Measurements from ENCODE around the gene JAZF1. TPM values are rescaled to one million over a fixed set of nuclear protein-coding genes. Genes with fewer than 3 reads are reported as not detected.

The JAZF1 gene
- total RNA-seq, 4 donors from 2014 or later: 29.3 to 33.8 (median 30.1) TPM

GRCh38 chr7:28224675-28225074 is 44.1 kb upstream of the JAZF1 start:
- Histone ChIP-seq H3K36me3 (no peaks in the 10 kb centered on the region), H3K27ac (replicated peaks in 1 of 4) (no peak overlapping the region), H3K27me3 (no peaks in the 10 kb centered on the region), H3K4me3 (no peak overlapping the region), H3K9me3 (no peaks in the 10 kb centered on the region), H3K4me1 (no peaks in the 10 kb centered on the region)
- intact Hi-C loops (cut with DNase I): no loop called here
- WGBS: 100% methylated on average over 1 of the region's 1 CpG
- no peak for TF ChIP-seq POLR2A (IDR thresholded peaks at IDR 0.05; ENCODE audit: low read depth)
- TF ChIP-seq CTCF (IDR thresholded peaks at IDR 0.05): no peak
- no peak for TF ChIP-seq POLR2AphosphoS5 (IDR thresholded peaks at IDR 0.05)
- TF ChIP-seq EP300 (IDR thresholded peaks at IDR 0.05): no peak
- no peak for DNase-seq (ENCODE audit: extremely low spot score)

- Histone ChIP-seq H3K9me3 (no peaks in the 10 kb centered on the region), H3K4me3 (no peak overlapping the region), H3K27me3 (no peaks in the 10 kb centered on the region), H3K27ac (replicated peaks in 1 of 4) (no peak overlapping the region), H3K4me1 (no peaks in the 10 kb centered on the region), H3K36me3 (no peaks in the 10 kb centered on the region)
- WGBS: 76% methylated on average over 1 of the region's 1 CpG
- DNase-seq (ENCODE audit: extremely low spot score): no peak
- intact Hi-C loops (cut with DNase I): no loop called here
- TF ChIP-seq POLR2AphosphoS5 (IDR thresholded peaks at IDR 0.05) (no peak), CTCF (IDR thresholded peaks at IDR 0.05) (no peak)
Measured at GRCh38 chr7:28224172-28224571, 43.6 kb upstream of the JAZF1 start.

GRCh38 chr7:28222636-28223035 is 42.0 kb upstream of the JAZF1 start:
- H3K27ac ChIP-seq (replicated peaks in 1 of 4): no peak overlapping the region
- no peaks in the 10 kb centered on the region for H3K27me3 ChIP-seq
- H3K9me3 ChIP-seq: no peaks in the 10 kb centered on the region
- no peak for DNase-seq (ENCODE audit: extremely low spot score)
- no peak overlapping the region for H3K4me3 ChIP-seq
- 74% methylated on average over 3 of the region's 3 CpGs for WGBS
- intact Hi-C loops (cut with DNase I): no loop called here
- H3K4me1 ChIP-seq: no peaks in the 10 kb centered on the region
- TF ChIP-seq CTCF (IDR thresholded peaks at IDR 0.05): no peak
- TF ChIP-seq POLR2A (IDR thresholded peaks at IDR 0.05; ENCODE audit: low read depth): no peak
- TF ChIP-seq POLR2AphosphoS5 (IDR thresholded peaks at IDR 0.05): no peak
- TF ChIP-seq EP300 (IDR thresholded peaks at IDR 0.05): no peak
- no peaks in the 10 kb centered on the region for H3K36me3 ChIP-seq

- H3K27ac ChIP-seq (replicated peaks in 1 of 4): no peak overlapping the region
- H3K4me1 ChIP-seq: no peaks in the 10 kb centered on the region
- no peak overlapping the region for H3K4me3 ChIP-seq
- H3K27me3 ChIP-seq: no peaks in the 10 kb centered on the region
- TF ChIP-seq POLR2A (IDR thresholded peaks at IDR 0.05; ENCODE audit: low read depth) (no peak), POLR2AphosphoS5 (IDR thresholded peaks at IDR 0.05) (no peak), CTCF (IDR thresholded peaks at IDR 0.05) (no peak), EP300 (IDR thresholded peaks at IDR 0.05) (no peak)
- no peaks in the 10 kb centered on the region for H3K9me3 ChIP-seq
- no peak for DNase-seq (ENCODE audit: extremely low spot score)
- no peaks in the 10 kb centered on the region for H3K36me3 ChIP-seq
- intact Hi-C loops (cut with DNase I): no loop called here
Measured at GRCh38 chr7:28219793-28220192, 39.2 kb upstream of the JAZF1 start.

- 71% methylated on average over 3 of the region's 3 CpGs for WGBS
- intact Hi-C loops (cut with DNase I): no loop called here
- TF ChIP-seq POLR2A (IDR thresholded peaks at IDR 0.05; ENCODE audit: low read depth) (no peak), POLR2AphosphoS5 (IDR thresholded peaks at IDR 0.05) (no peak), EP300 (IDR thresholded peaks at IDR 0.05) (no peak), CTCF (IDR thresholded peaks at IDR 0.05) (no peak)
- Histone ChIP-seq H3K9me3 (no peaks in the 10 kb centered on the region), H3K27me3 (no peaks in the 10 kb centered on the region), H3K4me1 (no peaks in the 10 kb centered on the region), H3K27ac (replicated peaks in 1 of 4) (no peak overlapping the region), H3K4me3 (no peak overlapping the region), H3K36me3 (no peaks in the 10 kb centered on the region)
- DNase-seq (ENCODE audit: extremely low spot score): no peak
Measured at GRCh38 chr7:28217143-28217542, 36.5 kb upstream of the JAZF1 start.
